ENCODE data around the gene CFAP53.

GRCh38 chr18:50249576-50249975 is 16.7 kb downstream of the CFAP53 start:
- TF ChIP-seq GATA2 (IDR thresholded peaks at IDR 0.05; ENCODE audit: insufficient read depth, insufficient read length, low read depth, low read length) = no peak
- TF ChIP-seq POLR2A (IDR thresholded peaks at IDR 0.05; ENCODE audit: low read depth, low read length) = no peak
- TF ChIP-seq CTCF (IDR thresholded peaks at IDR 0.05; ENCODE audit: extremely low read depth in 1 of 2, insufficient read depth in 1 of 2, low read depth in 1 of 2, low read length in 2 of 2) = no peak
- TF ChIP-seq MYC (IDR thresholded peaks at IDR 0.05; ENCODE audit: low read depth, low read length) = no peak
- TF ChIP-seq EZH2 (IDR thresholded peaks at IDR 0.05; ENCODE audit: borderline replicate concordance, low read depth, low read length, severe bottlenecking) = no peak
- TF ChIP-seq POLR2AphosphoS5 (IDR thresholded peaks at IDR 0.05; ENCODE audit: insufficient read depth, low read depth, low read length) = no peak
- TF ChIP-seq MAX (IDR thresholded peaks at IDR 0.05; ENCODE audit: insufficient read depth, insufficient read length) = no peak
